ENCODE measurements around the gene MAGEA10.

DNA sequence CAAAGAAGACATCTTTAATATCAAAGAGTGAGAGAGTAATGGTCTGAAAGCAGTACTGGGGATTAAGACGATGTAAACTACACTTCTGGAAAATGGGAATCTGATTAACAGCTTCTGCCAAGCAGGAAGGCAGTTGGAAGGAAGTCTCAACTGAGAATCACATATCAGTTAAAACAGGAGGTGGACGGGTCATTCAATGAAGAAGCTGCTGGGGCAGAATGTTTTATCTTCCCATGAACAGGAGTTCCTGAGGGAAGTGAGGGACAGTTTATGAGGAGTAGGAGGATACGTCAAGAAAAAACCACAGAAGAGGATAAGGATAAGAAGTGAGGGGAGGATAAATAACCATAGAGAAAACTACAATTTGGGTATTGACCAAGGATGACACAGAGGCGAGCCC, 38.7 kb upstream of the MAGEA10 start:
- TF ChIP-seq, protein P1, sequence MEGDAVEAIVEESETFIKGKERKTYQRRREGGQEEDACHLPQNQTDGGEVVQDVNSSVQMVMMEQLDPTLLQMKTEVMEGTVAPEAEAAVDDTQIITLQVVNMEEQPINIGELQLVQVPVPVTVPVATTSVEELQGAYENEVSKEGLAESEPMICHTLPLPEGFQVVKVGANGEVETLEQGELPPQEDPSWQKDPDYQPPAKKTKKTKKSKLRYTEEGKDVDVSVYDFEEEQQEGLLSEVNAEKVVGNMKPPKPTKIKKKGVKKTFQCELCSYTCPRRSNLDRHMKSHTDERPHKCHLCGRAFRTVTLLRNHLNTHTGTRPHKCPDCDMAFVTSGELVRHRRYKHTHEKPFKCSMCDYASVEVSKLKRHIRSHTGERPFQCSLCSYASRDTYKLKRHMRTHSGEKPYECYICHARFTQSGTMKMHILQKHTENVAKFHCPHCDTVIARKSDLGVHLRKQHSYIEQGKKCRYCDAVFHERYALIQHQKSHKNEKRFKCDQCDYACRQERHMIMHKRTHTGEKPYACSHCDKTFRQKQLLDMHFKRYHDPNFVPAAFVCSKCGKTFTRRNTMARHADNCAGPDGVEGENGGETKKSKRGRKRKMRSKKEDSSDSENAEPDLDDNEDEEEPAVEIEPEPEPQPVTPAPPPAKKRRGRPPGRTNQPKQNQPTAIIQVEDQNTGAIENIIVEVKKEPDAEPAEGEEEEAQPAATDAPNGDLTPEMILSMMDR (IDR thresholded peaks at IDR 0.05) = no peak
- no peak for TF ChIP-seq POLR2A (IDR thresholded peaks at IDR 0.05)
